Measurements from ENCODE around the gene PBX1.

Gene PBX1

DNA sequence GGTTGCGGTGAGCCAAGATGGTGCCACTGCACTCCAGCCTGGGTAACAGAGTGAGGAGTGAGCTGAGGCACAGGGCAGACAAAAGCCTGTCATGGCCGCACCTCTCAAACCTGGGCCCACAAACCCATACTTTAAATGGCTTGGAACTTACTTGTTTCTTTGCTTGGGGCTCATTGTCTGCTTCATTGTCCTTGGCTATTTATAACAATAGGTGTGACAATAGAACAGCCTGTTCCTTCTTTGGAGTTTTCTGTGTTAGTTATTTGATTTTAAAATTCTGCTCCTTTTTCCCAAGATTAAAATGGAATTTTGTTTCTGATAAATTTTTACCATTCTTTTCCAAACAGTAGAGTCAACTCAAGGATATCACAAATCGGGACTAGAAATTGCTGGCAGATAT is 94.7 kb downstream of the PBX1 start:
- no peak overlapping the region for H3K27ac ChIP-seq
- no peak overlapping the region for H3K4me3 ChIP-seq (ENCODE audit: low read depth in 1 of 2, low read length in 1 of 2)
- H3K4me1 ChIP-seq (ENCODE audit: control insufficient read depth in 1 of 2, insufficient read depth in 1 of 2, low read depth in 1 of 2, low read length in 1 of 2): no peaks in the 10 kb centered on the region
- no peak for TF ChIP-seq CTCF (IDR thresholded peaks at IDR 0.05)
- H3K36me3 ChIP-seq: no peaks in the 10 kb centered on the region
- no peaks in the 10 kb centered on the region for H3K9me3 ChIP-seq
- H3K27me3 ChIP-seq: peaks cover 38% of the 10 kb centered on the region

GRCh38 chr1:164654200-164654599 is 95.2 kb downstream of the PBX1 start:
- Histone ChIP-seq H3K4me3 (ENCODE audit: low read depth in 1 of 2, low read length in 1 of 2) (no peak overlapping the region), H3K9me3 (no peaks in the 10 kb centered on the region), H3K27me3 (peaks cover 43% of the 10 kb centered on the region), H3K4me1 (ENCODE audit: control insufficient read depth in 1 of 2, insufficient read depth in 1 of 2, low read depth in 1 of 2, low read length in 1 of 2) (no peaks in the 10 kb centered on the region), H3K27ac (no peak overlapping the region), H3K36me3 (no peaks in the 10 kb centered on the region)
- no peak for TF ChIP-seq CTCF (IDR thresholded peaks at IDR 0.05)

DNA sequence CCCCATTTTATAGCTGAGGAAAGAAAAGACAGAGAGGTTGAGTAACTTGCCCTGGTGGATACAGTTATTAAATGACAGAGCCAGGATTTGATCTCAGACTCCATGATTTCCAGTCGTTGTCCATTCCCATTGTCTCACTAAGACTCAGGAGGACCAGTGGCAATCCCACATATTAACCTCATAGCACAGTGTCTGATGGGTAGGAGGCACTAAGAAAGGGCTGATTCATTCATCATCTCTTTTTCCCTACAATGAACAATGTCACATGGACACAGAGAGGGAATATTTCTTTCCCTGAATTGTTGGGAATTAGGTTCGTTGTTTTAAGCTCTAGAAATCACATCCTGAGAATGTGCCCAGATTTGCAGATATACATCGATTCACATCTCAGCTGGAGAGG is 99.9 kb downstream of the PBX1 start:
- H3K27me3 ChIP-seq: peaks cover 26% of the 10 kb centered on the region
- no peak for TF ChIP-seq CTCF (IDR thresholded peaks at IDR 0.05)
- no peaks in the 10 kb centered on the region for H3K36me3 ChIP-seq
- H3K4me3 ChIP-seq (ENCODE audit: low read depth in 1 of 2, low read length in 1 of 2): no peak overlapping the region
- no peak overlapping the region for H3K27ac ChIP-seq
- H3K4me1 ChIP-seq (ENCODE audit: control insufficient read depth in 1 of 2, insufficient read depth in 1 of 2, low read depth in 1 of 2, low read length in 1 of 2): peaks cover 0 to 19% of the 10 kb centered on the region in 2 experiments
- no peaks in the 10 kb centered on the region for H3K9me3 ChIP-seq

DNA sequence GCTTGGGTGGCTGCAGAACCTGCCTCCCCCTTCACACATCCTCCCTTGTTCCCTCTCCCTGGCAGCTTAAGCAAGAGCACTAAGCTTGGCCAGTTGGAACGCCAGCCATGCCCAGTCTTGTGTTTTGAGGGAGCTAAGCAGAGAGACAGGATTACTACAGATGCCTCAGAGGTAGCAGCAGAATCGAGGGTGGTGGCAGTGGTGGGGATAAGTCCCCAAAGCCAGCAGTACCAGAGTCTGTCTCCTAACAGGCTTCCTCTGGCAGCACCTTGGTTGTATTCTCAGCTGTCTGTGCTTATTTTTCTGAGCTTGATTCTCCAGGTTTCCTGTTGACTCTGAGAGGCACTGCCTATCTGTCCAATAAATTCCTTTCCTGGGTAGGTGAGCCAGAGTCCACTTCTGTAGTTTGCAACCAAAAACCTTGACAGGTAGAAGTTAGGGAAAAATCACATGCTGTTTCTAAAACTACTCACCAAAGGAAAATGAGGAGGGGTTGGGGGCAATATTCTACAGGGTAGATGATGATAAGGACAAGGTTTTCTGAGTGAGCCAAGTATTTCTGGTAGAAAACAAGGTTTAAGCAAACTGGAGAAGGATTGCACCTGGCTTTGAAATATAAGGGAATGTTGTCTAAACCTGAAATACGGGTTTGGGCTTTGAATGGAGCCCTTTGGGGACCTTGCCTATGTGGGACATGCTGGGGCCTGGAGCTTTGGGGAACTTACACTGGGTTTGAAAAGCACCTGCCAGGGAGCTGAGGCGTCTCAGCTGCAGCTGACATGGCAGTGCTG is 100.8 kb downstream of the PBX1 start:
- no peak for TF ChIP-seq CTCF (IDR thresholded peaks at IDR 0.05)
- peaks cover 31% of the 10 kb centered on the region for H3K27me3 ChIP-seq
- H3K9me3 ChIP-seq: no peaks in the 10 kb centered on the region
- H3K4me3 ChIP-seq (ENCODE audit: low read depth in 1 of 2, low read length in 1 of 2): no peak overlapping the region
- H3K4me1 ChIP-seq (ENCODE audit: control insufficient read depth in 1 of 2, insufficient read depth in 1 of 2, low read depth in 1 of 2, low read length in 1 of 2): peaks cover 0 to 23% of the 10 kb centered on the region in 2 experiments
- no peaks in the 10 kb centered on the region for H3K36me3 ChIP-seq
- H3K27ac ChIP-seq: no peak overlapping the region

GRCh38 chr1:164660412-164660772 is 101.4 kb downstream of the PBX1 start:
- Histone ChIP-seq H3K36me3 (no peaks in the 10 kb centered on the region), H3K4me1 (ENCODE audit: control insufficient read depth in 1 of 2, insufficient read depth in 1 of 2, low read depth in 1 of 2, low read length in 1 of 2) (peaks cover 0 to 23% of the 10 kb centered on the region in 2 experiments), H3K27ac (no peak overlapping the region), H3K4me3 (ENCODE audit: low read depth in 1 of 2, low read length in 1 of 2) (no peak overlapping the region), H3K9me3 (no peaks in the 10 kb centered on the region), H3K27me3 (peaks cover 31% of the 10 kb centered on the region)
- TF ChIP-seq CTCF (IDR thresholded peaks at IDR 0.05): no peak

Data from neutrophil (primary cell).